ENCODE data around the gene AGAP1.

DNA sequence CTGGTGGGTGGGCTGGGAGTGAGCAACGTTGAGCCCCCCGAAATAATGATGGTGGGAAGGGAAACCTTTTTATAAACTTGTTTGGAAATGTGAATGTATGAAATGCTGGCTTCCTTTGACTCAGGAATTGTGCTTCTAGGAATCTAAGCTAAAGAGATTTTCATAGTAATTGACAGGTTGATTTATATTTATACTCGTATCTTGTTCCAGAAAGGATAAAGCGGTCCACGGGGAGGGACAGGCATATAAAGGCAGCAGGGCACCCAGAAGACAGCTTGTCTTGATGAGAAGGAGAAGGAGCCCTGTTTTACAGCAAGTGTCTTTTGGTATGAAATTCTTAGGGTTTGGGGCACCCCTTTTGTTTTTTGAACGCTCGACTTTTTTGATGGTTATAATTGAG, 157.8 kb downstream of the AGAP1 start:
- TF ChIP-seq POLR2A (IDR thresholded peaks at IDR 0.05; ENCODE audit: low read depth, low read length) (no peak), POLR2AphosphoS5 (IDR thresholded peaks at IDR 0.05; ENCODE audit: low read depth, low read length) (no peak), TAF1 (IDR thresholded peaks at IDR 0.05; ENCODE audit: borderline replicate concordance, low read depth, low read length) (no peak)

All from GM12892 (cell line).